Measurements from ENCODE around the gene PCDHGB4.
A peak's percentile ranks its signal among the peaks of the same experiment; 100 is the strongest.
"Not testable (repeated sequence)": the region's sequence is repeated elsewhere in the genome, so short reads cannot be mapped to it uniquely, and the experiment has no call there.

PCDHGB4 gene

GRCh38 chr5:141430332-141431113 is 43.0 kb downstream of the PCDHGB4 start, which contains the start of gene PCDHGA12:
PCDHGA12 (plus strand) TSS chr5:141430507; CDS start chr5:141430760, 253 bp downstream.
- peak; percentile 81 for DNase-seq (ENCODE audit: low spot score)

GRCh38 chr5:141431286-141431685 is 43.8 kb downstream of the PCDHGB4 start:
- no peak for DNase-seq (ENCODE audit: low spot score)

GRCh38 chr5:141432308-141432707 is 44.8 kb downstream of the PCDHGB4 start:
- DNase-seq (ENCODE audit: low spot score) = not testable (repeated sequence)

- not testable (repeated sequence) for DNase-seq (ENCODE audit: low spot score)
These were observed 45.2 kb downstream of the PCDHGB4 start for GRCh38 chr5:141432726-141433125.

GRCh38 chr5:141434006-141434405 is 46.5 kb downstream of the PCDHGB4 start:
- no peak for DNase-seq (ENCODE audit: low spot score)

- DNase-seq (ENCODE audit: low spot score) = no peak
These were observed 49.7 kb downstream of the PCDHGB4 start for GRCh38 chr5:141437221-141437620.

GRCh38 chr5:141439411-141440141 is 52.1 kb downstream of the PCDHGB4 start:
- no peak for DNase-seq (ENCODE audit: low spot score)

All from NAMALWA (cell line).